Coronary artery (tissue), 2 donors: ENCODE results near the gene L3MBTL3.
A peak's percentile ranks its signal among the peaks of the same experiment; 100 is the strongest.

Source experiments
- DNase-seq: peaks from one replicate; pipeline ENCODE4 v3.0.0-alpha.2; 2017; ENCODE audit warnings: low spot score
- H3K27ac ChIP-seq, 2 donors: fragments of 200-600 bp; sonication (generic); one replicate each; pipeline ENCODE4 v1.5.1; 2016 to 2019
- H3K4me3 ChIP-seq: fragments of 200-600 bp; sonication (generic); 2 replicates; pipeline ENCODE4 v1.5.1; 2016; ENCODE audit warnings: mild to moderate bottlenecking, moderate library complexity
- CTCF ChIP-seq: fragments of 200-600 bp; sonication (generic); IDR thresholded peaks from one replicate; pipeline ENCODE4 v1.5.1; 2019; ENCODE audit warnings: antibody characterized with exemption

Gene L3MBTL3

DNA sequence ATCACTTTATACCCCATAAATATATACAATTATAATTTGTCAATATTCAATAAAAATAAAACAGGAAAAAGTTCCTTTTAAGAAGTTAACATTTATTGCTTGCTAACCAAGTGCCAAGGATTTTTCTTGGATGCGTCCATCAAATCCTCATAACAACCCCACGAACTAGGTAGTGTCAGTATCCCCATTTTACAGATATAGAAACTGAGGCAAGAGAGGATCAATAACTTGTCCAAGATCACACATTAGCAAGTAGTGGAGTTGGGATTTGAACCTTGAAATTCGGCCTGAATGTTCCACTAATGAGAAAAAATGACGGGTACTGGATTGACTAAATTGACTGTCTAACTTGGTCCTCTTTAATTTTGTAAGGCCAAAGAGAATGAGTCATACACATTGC lies 5.7 kb upstream of the L3MBTL3 start:
- H3K27ac ChIP-seq: no peak overlapping the region
- H3K4me3 ChIP-seq: no peak overlapping the region
- DNase-seq: no peak
- TF ChIP-seq CTCF: no peak

DNA sequence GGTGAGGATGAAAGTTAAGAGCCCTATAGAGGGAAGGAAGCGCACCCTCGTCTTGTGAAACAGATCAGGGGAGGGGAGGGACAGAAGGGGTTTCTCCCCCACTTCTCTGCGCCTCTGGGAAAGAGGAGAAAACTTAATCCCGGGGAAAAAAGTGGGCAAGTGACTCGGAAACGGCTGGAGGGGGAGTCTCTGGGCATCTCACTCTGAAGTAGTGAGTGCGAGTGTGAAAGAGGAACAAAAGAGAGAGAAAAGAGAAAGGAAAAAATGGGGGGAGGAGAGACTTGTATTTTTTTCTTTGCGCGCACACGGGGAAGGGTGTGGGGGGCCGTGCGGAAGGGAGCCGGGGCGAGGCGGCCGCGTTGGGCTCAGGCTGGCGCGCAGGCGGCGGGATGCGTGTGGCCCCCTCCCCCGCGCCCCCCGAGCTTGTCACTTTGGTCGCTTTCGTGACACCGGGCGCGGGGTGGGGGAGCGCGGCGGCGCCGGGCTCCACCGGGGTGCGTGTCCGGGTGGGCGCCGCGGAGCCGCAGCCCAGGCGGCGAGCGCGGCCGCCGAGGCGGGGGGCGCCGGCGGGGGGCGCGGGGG lies 454 bp downstream of the L3MBTL3 start:
- no peak for TF ChIP-seq CTCF
- peak overlapping the region; percentile 72 to 91 for H3K27ac ChIP-seq
- no peak for DNase-seq
- H3K4me3 ChIP-seq: peak overlapping the region; percentile 96

- no peak for TF ChIP-seq CTCF
- H3K4me3 ChIP-seq: peak overlapping the region; percentile 96
- DNase-seq: peak; percentile 72
- H3K27ac ChIP-seq: peak overlapping the region; percentile 72 to 91
Observed at GRCh38 chr6:130019326-130020072, 1.1 kb downstream of the L3MBTL3 start.

DNA sequence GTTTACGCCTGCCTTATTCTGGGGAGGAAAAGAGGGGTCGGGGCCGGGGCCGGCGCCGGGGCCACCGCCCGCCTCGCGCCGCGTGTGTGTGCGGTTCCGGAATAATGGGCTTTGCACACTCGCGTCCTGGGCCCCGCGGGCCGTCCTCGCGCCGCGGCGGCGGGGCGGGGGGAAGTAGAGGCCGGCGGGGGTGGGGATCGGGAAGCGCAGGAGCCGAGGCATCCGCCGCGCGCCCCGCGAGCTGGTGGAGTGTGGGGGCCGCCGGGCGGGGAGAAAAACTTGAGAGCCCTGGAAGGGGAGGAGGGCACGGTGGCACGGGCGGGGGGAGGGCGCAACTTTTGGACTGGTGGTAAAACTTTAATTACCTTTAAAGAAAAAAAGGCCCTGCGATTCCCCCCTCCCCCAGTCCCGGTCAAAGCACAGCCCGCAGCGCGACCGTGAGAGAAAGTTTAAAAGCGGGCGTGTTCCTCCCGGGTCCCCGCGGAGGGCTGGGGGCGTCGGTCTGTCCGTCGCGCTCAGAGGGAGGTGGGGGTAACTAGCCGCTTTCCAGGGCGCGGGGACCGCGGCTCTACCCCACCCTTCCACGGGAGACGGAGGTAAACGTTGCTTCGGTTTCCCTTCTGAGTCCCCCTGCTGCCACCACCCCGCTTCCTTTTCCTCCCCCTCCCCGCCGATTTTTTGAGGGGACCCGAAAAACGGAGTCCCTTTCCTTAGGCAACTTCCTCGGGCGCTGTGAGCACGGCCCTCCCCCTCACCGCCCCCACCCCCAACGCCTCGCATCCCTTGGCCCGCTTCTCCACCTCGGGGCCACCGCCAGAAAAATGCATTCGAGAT lies 1.9 kb downstream of the L3MBTL3 start:
- H3K27ac ChIP-seq: peak overlapping the region; percentile 72 to 91
- peak; percentile 73 for DNase-seq
- no peak for TF ChIP-seq CTCF
- peak overlapping the region; percentile 96 for H3K4me3 ChIP-seq

DNA sequence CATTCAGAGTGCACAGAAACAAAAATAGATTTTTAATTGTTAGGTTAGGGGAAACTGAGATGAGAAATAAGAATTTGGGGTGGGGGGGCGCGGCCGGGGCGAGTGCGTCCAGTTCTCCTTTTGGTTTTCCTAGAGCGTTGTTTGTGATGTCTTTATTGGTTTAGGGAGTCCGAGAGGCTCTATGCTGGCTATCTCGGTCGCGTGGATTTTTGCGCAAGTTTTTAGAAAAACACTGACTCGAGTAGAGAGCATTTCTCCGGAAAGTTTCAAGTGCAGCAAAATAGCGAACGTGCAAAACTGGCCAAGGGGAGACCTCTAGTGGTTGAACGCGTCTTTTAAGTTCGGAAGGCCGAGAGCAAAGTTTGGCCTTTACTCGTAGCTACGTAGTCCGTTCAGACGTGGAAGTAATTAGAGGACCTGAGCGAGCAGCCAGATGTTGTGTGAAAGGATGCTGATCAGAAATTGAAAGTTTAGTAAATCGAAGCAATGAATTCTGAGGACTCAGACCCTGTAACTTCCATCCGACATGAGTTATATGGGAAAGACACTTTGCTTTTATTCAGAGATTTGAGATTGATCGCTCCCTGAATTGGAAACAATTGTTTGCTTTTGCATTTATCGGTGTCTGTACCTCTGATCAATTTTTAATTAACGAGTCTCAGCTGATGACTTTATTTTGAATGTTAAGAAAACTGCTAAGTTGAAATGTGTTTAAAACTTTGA lies 2.7 kb downstream of the L3MBTL3 start:
- peak; percentile 91 for DNase-seq
- H3K27ac ChIP-seq: peak overlapping the region; percentile 72 to 91
- peak; percentile 63 for TF ChIP-seq CTCF
- H3K4me3 ChIP-seq: peak overlapping the region; percentile 96

GRCh38 chr6:130026859-130027258 lies 8.5 kb downstream of the L3MBTL3 start:
- no peak for DNase-seq
- H3K27ac ChIP-seq: no peak overlapping the region
- H3K4me3 ChIP-seq: no peak overlapping the region
- no peak for TF ChIP-seq CTCF
